ENCODE data around the gene DNAJC8. TPM values are rescaled to one million over a fixed set of nuclear protein-coding genes. Genes with fewer than 3 reads are reported as not detected.

The DNAJC8 gene
- total RNA-seq, 1 donor from 2014 or later, result 66.2 TPM

DNA sequence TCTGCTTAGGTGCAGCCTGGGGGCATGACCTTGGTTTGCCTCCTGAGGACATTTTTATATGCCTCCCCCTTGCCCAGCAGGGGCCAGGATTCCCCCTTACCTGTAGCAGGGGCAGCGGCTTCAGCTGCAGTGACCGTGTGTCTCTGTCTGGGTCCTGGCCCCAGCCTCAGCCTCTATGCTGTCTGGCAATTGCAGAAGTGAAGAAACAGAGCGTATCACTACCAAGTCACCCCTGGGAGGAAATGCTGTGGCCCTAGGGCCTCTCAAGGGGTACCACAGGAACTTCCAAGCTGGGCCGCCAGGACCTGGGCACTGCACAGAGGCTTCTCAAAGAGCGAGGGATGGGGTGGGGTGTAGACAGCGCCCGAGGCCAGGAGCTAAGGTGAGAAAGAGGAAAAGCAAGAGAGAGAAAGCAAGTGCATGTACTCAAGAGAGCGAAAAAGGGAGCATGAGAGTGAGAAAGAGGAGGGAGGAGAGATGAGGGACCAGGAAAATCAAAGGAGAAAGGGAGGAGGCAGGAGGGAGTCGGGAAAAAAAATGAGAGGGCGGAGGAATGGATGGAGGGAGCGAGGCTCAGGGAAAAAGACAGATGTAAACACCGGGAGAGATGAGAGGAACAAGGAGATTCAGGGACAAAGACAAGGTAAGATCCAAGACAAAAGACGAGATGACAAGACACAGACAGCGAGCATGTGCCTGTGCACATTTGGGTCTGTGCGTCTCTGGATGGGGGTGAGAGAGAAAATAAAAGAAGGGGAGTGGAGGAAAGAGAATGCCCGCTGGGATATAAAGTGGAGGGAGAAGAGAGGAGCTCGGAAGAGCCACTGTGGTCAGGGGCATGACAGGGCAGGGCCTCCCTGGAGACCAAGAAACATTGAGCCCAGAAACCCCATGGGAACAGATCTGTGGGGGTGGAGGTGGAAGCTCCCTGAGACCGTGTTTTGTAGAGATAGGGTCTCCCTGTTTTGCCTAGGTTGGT, 56.0 kb downstream of the DNAJC8 start, which contains the start of gene PTAFR:
PTAFR (minus strand) TSS at position 199 of the 979 bp plus-strand sequence. CDS start 25,669 bp downstream, outside the sequence.
- ATAC-seq (peak; percentile 56), DNase-seq (ENCODE audit: low spot score) (no peak)
- intact Hi-C loops (cut with DNase I), result no loop called here

DNA sequence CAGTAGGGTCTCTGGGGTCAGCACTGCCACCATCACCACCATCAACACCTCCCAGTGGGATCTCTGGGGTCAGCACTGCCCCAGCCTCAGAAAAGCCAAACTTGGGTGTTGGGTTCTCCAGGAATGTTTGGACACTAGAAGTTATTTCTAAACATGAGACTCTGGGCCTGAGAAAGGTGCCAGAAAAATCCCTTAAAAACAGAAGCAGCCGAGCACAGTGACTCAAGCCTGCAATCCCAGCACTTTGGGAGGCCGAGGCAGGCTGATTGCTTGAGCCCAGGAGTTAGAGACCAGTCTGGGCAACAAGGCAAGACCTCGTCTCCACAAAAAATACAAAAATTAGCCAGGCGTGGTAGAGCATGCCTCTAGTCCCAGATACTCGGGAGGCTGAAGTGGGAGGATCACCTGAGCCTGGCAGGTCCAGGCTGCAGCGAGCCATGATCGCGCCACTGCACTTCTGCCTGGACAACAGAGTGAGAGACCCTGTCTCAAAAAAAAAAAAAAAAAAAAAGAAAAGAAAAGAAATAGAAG, 56.8 kb downstream of the DNAJC8 start:
- ATAC-seq, result no peak

DNA sequence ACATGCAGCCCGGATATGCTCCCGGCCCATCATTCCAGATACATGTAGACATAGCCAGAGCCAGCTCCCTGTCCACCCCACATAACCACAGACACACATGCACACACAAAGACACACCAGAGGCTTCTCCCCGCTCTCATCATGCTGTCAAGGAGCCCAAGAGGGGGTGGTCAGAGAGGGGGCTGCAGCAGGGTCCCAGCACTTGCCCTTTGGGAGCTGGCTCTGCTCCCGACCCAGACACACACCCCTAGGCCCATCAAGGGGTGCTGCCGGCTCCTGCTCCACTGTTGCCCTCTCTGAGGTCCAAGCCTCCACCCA, 58.9 kb downstream of the DNAJC8 start:
- DNase-seq (ENCODE audit: low spot score) (no peak), ATAC-seq (no peak)
- intact Hi-C loops (cut with DNase I), result no loop called here

More for the DNA sequence above, 56.8 kb downstream of the DNAJC8 start:
- DNase-seq (ENCODE audit: low spot score), result no peak
- intact Hi-C loops (cut with DNase I), result no loop called here

DNA sequence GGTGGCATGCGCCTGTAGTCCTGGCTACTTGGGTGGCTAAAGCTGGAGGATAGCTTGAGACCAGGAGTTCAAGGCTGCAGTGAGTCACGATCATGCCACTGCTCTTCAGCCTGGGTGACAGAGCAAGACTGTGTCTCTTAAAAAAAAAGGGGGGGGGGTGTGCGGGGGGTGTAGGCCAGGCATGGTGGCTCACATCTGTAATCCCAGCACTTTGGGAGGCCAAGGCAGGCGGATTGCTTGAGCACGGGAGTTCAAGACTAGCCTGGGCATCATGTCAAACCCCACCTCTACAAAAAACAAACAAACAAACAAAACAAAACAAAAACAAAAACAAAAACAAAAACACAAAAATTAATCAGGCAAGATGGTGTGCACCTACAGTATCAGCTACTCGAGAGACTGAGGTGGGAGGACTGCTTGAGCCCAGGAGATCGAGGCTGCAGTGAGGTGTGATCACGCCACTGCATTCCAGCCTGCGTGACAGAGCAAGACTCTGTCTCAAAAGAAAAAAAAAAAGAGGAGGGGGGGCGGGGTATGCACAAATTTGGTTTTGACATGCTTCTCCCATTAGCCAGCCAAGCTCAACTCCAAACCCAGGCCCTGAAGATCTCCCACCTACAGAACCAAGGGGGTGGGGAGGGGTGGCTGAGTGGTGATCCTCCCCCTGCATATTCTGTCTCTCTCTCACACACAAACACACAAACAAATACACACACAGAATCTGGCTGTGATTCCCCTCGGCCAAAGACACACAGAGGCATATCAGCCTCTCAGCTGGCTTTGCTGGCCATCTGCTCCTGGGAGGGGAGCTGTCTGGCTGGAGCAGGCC, 59.5 kb downstream of the DNAJC8 start:
- DNase-seq (ENCODE audit: low spot score) (no peak), ATAC-seq (no peak)
- intact Hi-C loops (cut with DNase I), result no loop called here

DNA sequence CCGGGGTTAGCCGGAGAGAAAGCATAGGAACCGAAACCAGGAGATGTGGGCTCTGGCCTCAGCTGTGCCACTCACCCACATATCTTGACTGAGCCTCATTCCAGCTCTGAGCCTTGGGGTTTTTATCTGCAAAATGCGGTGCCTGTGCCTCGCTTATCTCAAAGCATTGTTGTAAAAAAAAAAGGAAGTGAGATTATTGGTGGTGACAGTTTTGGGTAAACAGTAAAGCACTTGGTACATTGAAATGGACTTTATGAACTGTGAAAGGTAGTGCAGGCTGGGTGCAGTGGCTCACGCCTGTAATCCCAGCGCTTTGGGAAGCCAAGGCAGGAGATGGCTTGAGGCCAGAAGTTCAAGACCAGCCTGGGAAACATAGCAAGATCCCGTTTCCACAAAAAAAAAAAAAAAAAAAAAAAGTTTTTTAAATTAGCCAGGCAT, 60.1 kb downstream of the DNAJC8 start:
- ATAC-seq (peak; percentile 67), DNase-seq (ENCODE audit: low spot score) (no peak)

DNA sequence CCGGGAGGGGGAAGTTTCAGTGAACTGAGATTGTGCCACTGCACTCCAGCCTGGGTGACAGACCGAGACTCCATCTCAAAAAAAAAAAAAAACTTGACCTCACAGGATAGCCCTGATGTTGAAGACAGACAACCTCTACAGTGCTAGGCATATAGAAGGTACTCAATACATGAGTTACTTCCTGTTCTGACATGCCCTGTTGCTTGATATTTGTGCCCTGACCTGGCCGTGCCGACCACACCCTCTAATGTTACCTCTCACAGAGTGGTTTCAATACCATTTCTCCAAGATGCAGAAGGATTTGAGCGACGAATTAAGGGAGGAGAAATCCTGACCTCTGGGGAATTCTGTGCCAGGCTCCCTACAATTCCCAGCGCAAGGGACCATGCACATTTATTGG, 61.6 kb downstream of the DNAJC8 start:
- intact Hi-C loops (cut with DNase I), result no loop called here
- DNase-seq (ENCODE audit: low spot score) (no peak), ATAC-seq (no peak)

More for the DNA sequence above, 60.1 kb downstream of the DNAJC8 start:
- intact Hi-C loops (cut with DNase I), result no loop called here

DNA sequence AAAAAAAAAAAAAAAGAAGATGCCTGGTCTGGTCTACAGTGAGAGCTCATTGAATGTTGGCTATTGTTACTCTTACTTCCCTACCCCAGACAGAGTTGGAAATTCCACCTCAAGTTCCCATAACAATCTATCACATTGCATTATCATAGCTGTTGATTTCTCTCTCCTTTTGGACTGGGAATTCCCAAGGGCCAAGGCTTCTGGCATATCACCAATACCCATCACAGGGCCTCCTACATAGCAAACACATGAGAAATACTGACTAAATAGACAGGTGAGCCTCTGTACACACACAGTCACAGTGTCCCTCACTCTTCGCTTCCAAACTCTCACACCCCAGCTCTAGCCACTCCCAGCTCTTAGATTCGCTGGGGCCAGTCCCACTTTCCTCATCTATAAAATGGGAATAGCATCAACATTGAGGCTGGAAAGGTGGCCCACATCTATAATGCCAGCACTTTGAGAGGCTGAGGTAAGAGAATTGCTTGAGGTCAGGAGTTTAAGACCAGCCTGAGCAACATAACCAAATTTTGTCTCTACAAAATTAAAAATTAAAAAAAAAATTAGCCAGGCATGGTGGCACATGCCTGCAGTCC, 62.7 kb downstream of the DNAJC8 start:
- ATAC-seq, result no peak
- intact Hi-C loops (cut with DNase I), result no loop called here
- DNase-seq (ENCODE audit: low spot score), result no peak

DNA sequence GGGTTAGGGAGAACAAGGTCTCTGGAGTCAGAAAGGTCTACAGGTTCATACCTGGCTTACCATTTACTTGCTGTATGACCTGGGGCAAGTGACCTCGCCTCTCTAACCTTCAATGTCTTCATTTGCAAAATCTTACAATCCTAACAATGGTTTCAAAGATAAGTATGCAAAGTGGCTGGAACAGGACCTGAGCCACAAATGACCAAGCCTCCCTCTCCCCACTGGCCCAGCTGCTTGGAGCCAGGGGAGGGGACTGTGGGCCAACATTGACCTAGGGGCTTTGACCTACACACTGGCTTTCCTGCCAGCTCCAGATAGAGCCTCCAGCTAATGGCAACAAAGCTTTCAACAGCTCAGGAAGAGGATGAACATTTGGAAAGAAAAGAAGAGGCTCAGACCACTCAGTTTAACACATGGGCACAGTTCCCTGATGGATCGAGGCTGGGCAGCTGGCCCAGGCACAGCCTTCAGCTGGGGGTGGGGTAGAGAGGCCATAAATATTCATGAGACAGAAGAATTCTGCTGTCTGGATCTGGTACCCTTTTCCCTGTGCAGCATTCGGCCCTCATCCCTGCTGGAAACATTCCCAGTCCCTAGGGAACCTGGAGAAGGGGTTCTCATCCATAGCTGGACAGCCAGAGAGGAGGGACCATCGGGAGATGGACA, 69.2 kb downstream of the DNAJC8 start:
- DNase-seq (ENCODE audit: low spot score) (no peak), ATAC-seq (no peak)
- intact Hi-C loops (cut with DNase I), result no loop called here

DNA sequence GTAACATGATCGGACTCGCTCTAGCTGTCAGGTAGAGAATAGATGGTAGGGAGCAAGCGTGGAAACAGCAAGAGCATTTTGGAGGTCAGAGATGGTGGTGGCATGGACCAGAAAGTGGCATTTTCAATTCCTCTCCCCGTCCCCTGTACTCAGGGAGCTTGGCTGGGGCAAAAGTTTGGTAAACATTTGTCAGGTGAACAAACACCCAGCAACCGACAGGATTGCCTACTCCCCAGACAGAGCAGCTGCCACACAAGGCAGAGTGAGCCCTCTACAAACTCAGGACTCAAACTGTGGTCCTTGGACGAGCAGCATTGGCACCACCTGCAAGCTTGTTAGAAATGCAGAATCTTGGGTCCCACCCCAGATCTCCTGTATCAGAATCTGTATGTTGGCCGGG, 70.7 kb downstream of the DNAJC8 start:
- intact Hi-C loops (cut with DNase I), result no loop called here
- DNase-seq (ENCODE audit: low spot score) (no peak), ATAC-seq (no peak)

DNA sequence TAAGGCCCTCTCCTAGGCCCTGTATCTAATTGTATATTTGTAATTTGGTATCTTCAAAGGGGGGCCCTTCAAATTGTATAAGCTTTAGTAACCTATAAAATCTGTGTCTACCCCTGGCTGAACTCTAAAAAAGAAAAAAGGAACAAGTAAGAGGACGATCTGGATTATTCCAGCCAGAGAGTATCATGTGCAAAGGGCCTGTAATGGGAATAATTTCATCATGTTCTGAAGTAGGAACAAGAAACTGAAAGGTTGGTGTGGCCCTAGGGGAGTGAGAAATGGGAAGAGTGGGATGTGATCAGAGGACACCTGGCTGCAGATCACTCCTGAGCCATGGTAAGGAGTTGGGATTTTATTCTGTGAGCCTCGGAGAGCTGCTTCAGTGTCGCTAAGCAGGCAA, 71.1 kb downstream of the DNAJC8 start:
- DNase-seq (ENCODE audit: low spot score) (no peak), ATAC-seq (no peak)
- intact Hi-C loops (cut with DNase I), result no loop called here

DNA sequence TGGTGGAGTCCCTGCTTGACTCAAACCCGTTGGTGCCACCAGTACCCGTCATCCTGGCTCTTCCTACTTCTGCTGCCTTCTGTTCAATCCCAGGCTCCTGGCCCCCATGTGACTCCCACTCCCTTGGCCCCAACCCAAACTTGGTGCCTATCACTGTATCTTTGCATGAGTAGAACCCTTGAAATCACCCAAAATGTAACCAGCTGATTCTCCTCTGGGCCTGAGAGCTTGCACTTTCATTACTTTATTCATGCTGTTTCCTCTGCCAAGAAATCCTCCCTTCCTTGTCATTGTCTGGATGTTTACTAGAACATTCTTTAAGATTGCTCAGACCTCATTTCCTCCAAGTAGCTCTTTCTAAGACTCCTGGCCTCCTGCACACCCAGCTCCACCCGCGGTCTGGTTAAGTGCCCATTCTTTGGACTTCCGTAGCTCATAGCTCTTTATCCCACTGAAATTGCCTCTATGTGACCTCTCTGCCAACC, 72.0 kb downstream of the DNAJC8 start:
- intact Hi-C loops (cut with DNase I), result no loop called here
- ATAC-seq (no peak), DNase-seq (ENCODE audit: low spot score) (no peak)

DNA sequence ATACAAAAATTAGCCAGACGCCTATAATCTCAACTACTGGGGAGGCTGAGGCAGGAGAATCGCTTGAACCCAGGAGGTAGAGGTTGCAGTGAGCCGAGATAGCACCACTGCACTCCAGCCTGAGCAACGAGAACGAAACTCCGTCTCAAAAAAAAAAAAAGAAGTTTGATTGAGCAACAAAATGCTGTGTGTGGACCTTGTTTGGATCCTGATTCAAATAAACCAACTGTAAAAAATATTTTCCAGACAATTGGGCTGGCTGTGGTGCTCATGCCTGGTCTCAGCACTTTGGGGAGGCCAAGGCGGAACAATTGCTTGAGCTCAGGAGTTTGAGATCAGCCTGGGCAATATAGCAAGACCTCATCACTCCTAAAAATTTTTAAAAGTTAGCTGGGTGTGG, 73.1 kb downstream of the DNAJC8 start:
- ATAC-seq, result no peak
- intact Hi-C loops (cut with DNase I), result no loop called here
- no peak for DNase-seq (ENCODE audit: low spot score)

DNA sequence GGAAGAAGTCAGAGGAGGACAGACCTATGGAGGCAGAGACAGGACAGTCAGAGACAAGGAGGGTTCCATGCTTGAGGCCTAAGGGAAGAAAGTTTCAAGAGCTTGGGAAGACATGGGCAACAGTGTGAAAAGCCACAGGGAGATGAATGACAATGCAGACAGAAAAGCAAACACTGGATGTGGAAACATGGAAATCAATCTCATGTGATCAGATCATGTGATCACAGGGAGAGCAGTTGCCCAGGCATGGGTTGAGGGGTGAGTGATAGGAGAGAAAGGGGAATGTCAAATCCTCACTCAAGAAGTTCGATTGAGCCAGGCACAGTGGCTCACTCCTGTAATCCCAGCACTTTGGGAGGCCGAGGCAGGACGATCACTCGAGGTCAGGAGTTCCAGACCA, 73.6 kb downstream of the DNAJC8 start:
- ATAC-seq, result no peak
- no peak for DNase-seq (ENCODE audit: low spot score)
- intact Hi-C loops (cut with DNase I), result no loop called here

DNA sequence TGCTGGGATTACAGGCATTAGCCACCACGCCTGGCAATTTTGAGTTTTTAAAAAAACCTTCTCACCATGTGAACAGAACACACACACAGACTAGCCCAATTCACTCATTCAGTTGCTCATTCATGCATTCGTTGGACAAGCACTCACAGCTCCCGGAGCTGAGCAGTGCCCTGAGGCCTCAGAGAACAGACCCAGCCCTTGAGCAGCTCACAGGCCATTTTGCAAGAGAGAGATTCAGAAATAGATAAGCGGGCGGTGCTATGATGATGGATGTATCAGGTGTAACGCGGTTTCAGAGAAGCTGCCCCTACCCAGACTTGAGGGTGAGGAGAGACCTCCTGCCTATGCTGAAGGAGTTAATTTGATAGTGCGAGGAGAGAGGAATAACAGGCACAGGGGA, 74.9 kb downstream of the DNAJC8 start:
- no peak for DNase-seq (ENCODE audit: low spot score)
- ATAC-seq, result no peak
- intact Hi-C loops (cut with DNase I), result no loop called here

DNA sequence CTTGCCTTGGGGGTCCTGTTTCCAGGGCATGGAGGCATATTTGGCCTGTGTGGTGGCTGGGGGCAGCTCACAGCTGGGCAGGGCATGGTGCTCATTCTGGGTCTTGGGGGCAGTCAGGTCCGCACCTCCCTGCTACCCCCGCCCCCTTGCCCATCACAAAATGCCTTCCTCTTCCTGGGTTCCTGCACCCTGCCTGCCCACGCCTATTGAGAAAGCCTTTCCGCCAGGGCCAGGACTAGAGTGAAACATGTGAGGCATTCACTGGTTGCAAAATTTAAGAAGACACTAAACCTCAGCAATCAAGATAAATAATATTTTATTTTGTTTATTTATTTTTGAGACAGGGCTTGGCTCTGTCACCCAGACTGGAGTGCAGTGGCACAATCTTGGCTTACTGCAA, 76.0 kb downstream of the DNAJC8 start:
- intact Hi-C loops (cut with DNase I), result no loop called here
- ATAC-seq (no peak), DNase-seq (ENCODE audit: low spot score) (no peak)

DNA sequence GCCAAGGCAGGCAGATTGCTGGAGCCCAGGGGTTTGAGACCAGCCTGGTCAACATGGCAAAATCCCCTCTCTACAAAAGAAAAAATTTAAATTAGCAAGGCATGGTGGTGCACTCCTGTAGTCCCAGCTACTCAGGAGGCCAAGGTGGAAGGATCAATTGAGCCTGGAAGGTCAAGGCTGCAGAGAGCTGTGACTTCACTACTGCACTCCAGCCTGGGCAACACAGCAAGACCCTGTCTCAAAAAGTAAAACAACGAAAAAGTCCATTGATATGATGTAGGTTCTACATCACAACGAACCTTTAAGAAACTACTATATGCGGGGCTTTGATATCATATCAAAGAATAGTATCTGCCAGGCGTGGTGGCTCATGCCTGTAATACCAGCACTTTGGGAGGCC, 77.2 kb downstream of the DNAJC8 start:
- no peak for ATAC-seq
- no peak for DNase-seq (ENCODE audit: low spot score)
- intact Hi-C loops (cut with DNase I), result no loop called here

DNA sequence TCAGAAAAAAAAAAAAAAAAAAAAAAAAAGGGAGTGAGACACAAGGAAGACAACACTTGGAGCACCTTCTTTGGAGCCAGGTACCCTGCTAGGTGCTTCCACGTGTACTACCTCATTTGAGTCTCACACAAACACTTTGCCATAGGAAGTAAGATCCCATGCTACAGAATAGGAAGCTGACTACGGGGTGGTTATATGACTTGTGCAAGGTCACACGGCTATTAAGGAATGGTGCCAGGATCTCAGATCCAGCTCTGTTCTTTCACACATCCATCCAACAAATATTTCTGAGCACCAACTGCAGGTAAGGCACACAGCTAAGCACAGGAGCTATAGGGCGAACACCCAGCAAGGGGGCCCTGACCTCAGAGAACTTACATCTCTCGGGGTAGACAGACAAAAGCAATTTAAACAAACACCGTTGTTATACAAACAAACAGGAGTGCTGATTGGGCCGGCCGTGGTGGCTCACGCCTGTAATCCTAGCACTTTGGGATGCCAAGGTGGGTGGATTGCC, 78.7 kb downstream of the DNAJC8 start:
- DNase-seq (ENCODE audit: low spot score) (no peak), ATAC-seq (no peak)
- intact Hi-C loops (cut with DNase I), result no loop called here

All from sciatic nerve (tissue), 2 donors.